ENCODE results near the gene ZFAND2A. TPM values are rescaled to one million over a fixed set of nuclear protein-coding genes. Genes with fewer than 3 reads are reported as not detected.
"Not testable (repeated sequence)": the region's sequence is repeated elsewhere in the genome, so short reads cannot be mapped to it uniquely, and the experiment has no call there.

The ZFAND2A gene
- total RNA-seq, 1 donor: 13.0 TPM

GRCh38 chr7:1117321-1117928 is 42.6 kb downstream of the ZFAND2A start:
- Histone ChIP-seq H3K4me1 (ENCODE audit: insufficient read depth, low read length) (peaks cover 7% of the 10 kb centered on the region), H3K36me3 (ENCODE audit: insufficient read depth, low read length) (peaks cover 3% of the 10 kb centered on the region), H3K27me3 (ENCODE audit: insufficient read depth, low read length) (no peaks in the 10 kb centered on the region), H3K9me3 (ENCODE audit: low read depth, low read length) (no peaks in the 10 kb centered on the region), H3K4me3 (ENCODE audit: insufficient read depth, low read length) (no peak overlapping the region), H3K27ac (ENCODE audit: low read depth, low read length) (no peak overlapping the region), H2AFZ (ENCODE audit: low read length) (no peak overlapping the region), H4K20me1 (ENCODE audit: insufficient read depth, low read length) (peaks cover 3% of the 10 kb centered on the region), H3K79me2 (ENCODE audit: insufficient read depth, low read length) (peaks cover 28% of the 10 kb centered on the region), H3K4me2 (ENCODE audit: insufficient read depth, low read length) (no peak overlapping the region)
- TF ChIP-seq, protein P1, sequence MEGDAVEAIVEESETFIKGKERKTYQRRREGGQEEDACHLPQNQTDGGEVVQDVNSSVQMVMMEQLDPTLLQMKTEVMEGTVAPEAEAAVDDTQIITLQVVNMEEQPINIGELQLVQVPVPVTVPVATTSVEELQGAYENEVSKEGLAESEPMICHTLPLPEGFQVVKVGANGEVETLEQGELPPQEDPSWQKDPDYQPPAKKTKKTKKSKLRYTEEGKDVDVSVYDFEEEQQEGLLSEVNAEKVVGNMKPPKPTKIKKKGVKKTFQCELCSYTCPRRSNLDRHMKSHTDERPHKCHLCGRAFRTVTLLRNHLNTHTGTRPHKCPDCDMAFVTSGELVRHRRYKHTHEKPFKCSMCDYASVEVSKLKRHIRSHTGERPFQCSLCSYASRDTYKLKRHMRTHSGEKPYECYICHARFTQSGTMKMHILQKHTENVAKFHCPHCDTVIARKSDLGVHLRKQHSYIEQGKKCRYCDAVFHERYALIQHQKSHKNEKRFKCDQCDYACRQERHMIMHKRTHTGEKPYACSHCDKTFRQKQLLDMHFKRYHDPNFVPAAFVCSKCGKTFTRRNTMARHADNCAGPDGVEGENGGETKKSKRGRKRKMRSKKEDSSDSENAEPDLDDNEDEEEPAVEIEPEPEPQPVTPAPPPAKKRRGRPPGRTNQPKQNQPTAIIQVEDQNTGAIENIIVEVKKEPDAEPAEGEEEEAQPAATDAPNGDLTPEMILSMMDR (IDR thresholded peaks at IDR 0.05; ENCODE audit: extremely low read depth, low read depth, low read length): no peak
- no peak for DNase-seq (ENCODE audit: insufficient read length, low spot score, missing footprints)

- Histone ChIP-seq H3K79me2 (ENCODE audit: insufficient read depth, low read length) (peaks cover 19% of the 10 kb centered on the region), H3K4me1 (ENCODE audit: insufficient read depth, low read length) (peaks cover 16% of the 10 kb centered on the region)
- not testable (repeated sequence) for H3K36me3 ChIP-seq (ENCODE audit: insufficient read depth, low read length); H4K20me1 ChIP-seq (ENCODE audit: insufficient read depth, low read length); H3K9me3 ChIP-seq (ENCODE audit: low read depth, low read length); H3K4me3 ChIP-seq (ENCODE audit: insufficient read depth, low read length); H3K27me3 ChIP-seq (ENCODE audit: insufficient read depth, low read length); H3K27ac ChIP-seq (ENCODE audit: low read depth, low read length); DNase-seq (ENCODE audit: insufficient read length, low spot score, missing footprints); H2AFZ ChIP-seq (ENCODE audit: low read length); H3K4me2 ChIP-seq (ENCODE audit: insufficient read depth, low read length)
These were observed 43.5 kb downstream of the ZFAND2A start for GRCh38 chr7:1116383-1117008.

DNA sequence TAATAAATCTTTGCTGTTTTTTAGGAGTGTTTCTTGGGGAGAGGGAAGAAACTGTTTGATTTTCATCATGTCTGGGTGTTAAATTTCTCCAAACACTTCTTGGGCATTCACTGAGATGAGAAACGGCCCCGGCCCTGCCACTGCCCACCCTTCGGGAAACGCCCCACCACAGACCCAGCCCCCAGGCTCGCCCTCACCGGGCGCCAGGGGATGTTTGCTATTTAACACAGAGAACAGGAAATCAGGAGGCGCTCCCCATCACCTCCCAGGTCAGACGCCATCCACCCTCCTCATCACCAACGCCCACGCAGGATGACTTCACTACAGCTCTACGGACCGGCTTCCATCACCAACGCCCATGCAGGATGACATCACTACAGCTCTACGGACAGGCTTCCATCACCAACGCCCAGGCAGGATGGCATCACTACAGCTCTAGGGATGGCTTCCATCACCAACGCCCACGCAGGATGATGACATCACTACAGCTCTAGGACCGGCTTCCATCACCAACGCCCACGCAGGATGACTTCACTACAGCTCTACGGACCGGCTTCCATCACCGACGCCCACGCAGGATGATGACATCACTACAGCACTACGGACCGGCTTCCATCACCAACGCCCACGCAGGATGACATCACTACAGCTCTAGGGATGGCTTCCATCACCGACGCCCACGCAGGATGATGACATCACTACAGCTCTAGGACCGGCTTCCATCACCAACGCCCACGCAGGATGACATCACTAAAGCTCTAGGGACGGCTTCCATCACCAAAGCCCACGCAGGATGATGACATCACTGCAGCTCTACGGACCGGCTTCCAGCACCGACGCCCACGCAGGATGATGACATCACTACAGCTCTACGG is 44.6 kb downstream of the ZFAND2A start:
- not testable (repeated sequence) for H4K20me1 ChIP-seq (ENCODE audit: insufficient read depth, low read length); H3K4me2 ChIP-seq (ENCODE audit: insufficient read depth, low read length); H3K36me3 ChIP-seq (ENCODE audit: insufficient read depth, low read length); H3K27me3 ChIP-seq (ENCODE audit: insufficient read depth, low read length); H3K9me3 ChIP-seq (ENCODE audit: low read depth, low read length); H3K27ac ChIP-seq (ENCODE audit: low read depth, low read length); H3K79me2 ChIP-seq (ENCODE audit: insufficient read depth, low read length); H3K4me3 ChIP-seq (ENCODE audit: insufficient read depth, low read length); H2AFZ ChIP-seq (ENCODE audit: low read length)
- peak; percentile 27 for DNase-seq (ENCODE audit: insufficient read length, low spot score, missing footprints)
- H3K4me1 ChIP-seq (ENCODE audit: insufficient read depth, low read length): peaks cover 12% of the 10 kb centered on the region

DNA sequence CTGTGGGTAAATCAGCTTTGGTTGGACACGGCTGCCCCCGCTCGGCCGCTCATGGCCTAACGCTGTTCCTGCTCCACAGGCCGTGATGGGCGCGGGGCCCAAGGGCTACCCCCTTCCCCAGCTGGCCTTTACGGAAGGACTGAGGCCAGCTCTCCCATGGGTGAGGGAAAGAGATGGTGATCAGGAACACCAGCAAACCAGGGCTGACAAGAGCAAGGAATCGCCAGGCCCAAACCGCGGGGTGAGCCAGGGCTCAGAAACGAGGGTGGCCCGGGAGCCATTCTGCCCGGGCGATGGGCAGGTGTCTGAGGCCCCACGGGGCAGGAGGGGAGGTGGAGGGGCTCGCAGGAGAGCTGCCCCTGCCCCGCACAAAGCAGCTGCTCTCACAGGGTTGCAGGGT is 45.5 kb downstream of the ZFAND2A start:
- no peak overlapping the region for H2AFZ ChIP-seq (ENCODE audit: low read length)
- H3K27ac ChIP-seq (ENCODE audit: low read depth, low read length): no peak overlapping the region
- peaks cover 12% of the 10 kb centered on the region for H3K4me1 ChIP-seq (ENCODE audit: insufficient read depth, low read length)
- no peak overlapping the region for H3K4me2 ChIP-seq (ENCODE audit: insufficient read depth, low read length)
- H3K4me3 ChIP-seq (ENCODE audit: insufficient read depth, low read length): no peak overlapping the region
- no peaks in the 10 kb centered on the region for H3K27me3 ChIP-seq (ENCODE audit: insufficient read depth, low read length)
- DNase-seq (ENCODE audit: insufficient read length, low spot score, missing footprints): peak; percentile 18
- peaks cover 3% of the 10 kb centered on the region for H3K36me3 ChIP-seq (ENCODE audit: insufficient read depth, low read length)
- no peaks in the 10 kb centered on the region for H3K9me3 ChIP-seq (ENCODE audit: low read depth, low read length)
- TF ChIP-seq, protein P1 (IDR thresholded peaks at IDR 0.05; ENCODE audit: extremely low read depth, low read depth, low read length): no peak
- H4K20me1 ChIP-seq (ENCODE audit: insufficient read depth, low read length): peaks cover 3% of the 10 kb centered on the region
- peaks cover 5% of the 10 kb centered on the region for H3K79me2 ChIP-seq (ENCODE audit: insufficient read depth, low read length)
